GM23338 (cell line): ENCODE measurements around the gene WWC1. TPM values are rescaled to one million over a fixed set of nuclear protein-coding genes. Genes with fewer than 3 reads are reported as not detected.

Source experiments
- ATAC-seq: fragments of 200-7000 bp; cut with Tn5 transposase; 3 replicates; pipeline ENCODE4 v1.9.1; 2020
- DNase-seq: peaks from one replicate; pipeline ENCODE4 v3.0.0-alpha.2; 2015; ENCODE audit warnings: low spot score
- H2AFZ ChIP-seq: fragments of 200-600 bp; sonication (generic); 2 replicates; pipeline ENCODE4 v1.8.0; 2016; ENCODE audit warnings: antibody characterized with exemption, mild to moderate bottlenecking, moderate library complexity
- H3F3A ChIP-seq: fragments of 200-600 bp; sonication (generic); replicated peaks from 2 replicates; pipeline ENCODE4 v1.8.0; 2017; ENCODE audit warnings: antibody characterized with exemption, mixed run types, low read depth
- H3K27ac ChIP-seq: fragments of 200-600 bp; sonication (generic); 2 replicates; pipeline ENCODE4 v1.6.1; 2016; ENCODE audit warnings: low read depth
- H3K27me3 ChIP-seq: fragments of 200-600 bp; sonication (generic); 2 replicates; pipeline ENCODE4 v1.8.0; 2016; ENCODE audit warnings: mild to moderate bottlenecking, mixed run types, moderate library complexity; ENCODE audit not compliant: insufficient read depth
- H3K36me3 ChIP-seq: fragments of 200-600 bp; sonication (generic); 2 replicates; pipeline ENCODE4 v1.8.0; 2016; ENCODE audit warnings: mild to moderate bottlenecking; ENCODE audit not compliant: insufficient read depth
- H3K4me1 ChIP-seq: fragments of 200-600 bp; sonication (generic); 2 replicates; pipeline ENCODE4 v1.8.0; 2016; ENCODE audit warnings: mild to moderate bottlenecking, moderate library complexity; ENCODE audit not compliant: insufficient read depth
- H3K4me2 ChIP-seq: fragments of 200-600 bp; sonication (generic); 2 replicates; pipeline ENCODE4 v1.7.1; 2017; ENCODE audit warnings: mixed run types
- H3K4me3 ChIP-seq: fragments of 200-600 bp; sonication (generic); 2 replicates; pipeline ENCODE4 v1.6.1; 2016; ENCODE audit warnings: mixed run types
- H3K79me2 ChIP-seq: fragments of 200-600 bp; sonication (generic); replicated peaks from 2 replicates; pipeline ENCODE4 v1.8.0; 2017; ENCODE audit warnings: mild to moderate bottlenecking; ENCODE audit not compliant: insufficient read depth
- H3K9me2 ChIP-seq: fragments of 200-600 bp; sonication (generic); 2 replicates; pipeline ENCODE4 v1.8.0; 2017; ENCODE audit not compliant: insufficient read depth
- H4K20me1 ChIP-seq: fragments of 200-600 bp; sonication (generic); replicated peaks from 2 replicates; pipeline ENCODE4 v1.8.0; 2017; ENCODE audit warnings: mild to moderate bottlenecking; ENCODE audit not compliant: insufficient read depth
- H3K27ac Mint-ChIP-seq: 2 replicates; pipeline ENCODE4 v1.8.0; 2020; ENCODE audit warnings: inconsistent platforms, mild to moderate bottlenecking, moderate library complexity, mixed read lengths
- H3K27me3 Mint-ChIP-seq: 3 replicates; pipeline ENCODE4 v1.8.0; 2022; ENCODE audit warnings: low read depth, mild to moderate bottlenecking, moderate library complexity, mixed read lengths, inconsistent platforms; ENCODE audit not compliant: insufficient read depth, poor library complexity
- H3K36me3 Mint-ChIP-seq: 3 replicates; pipeline ENCODE4 v1.8.0; 2021; ENCODE audit warnings: low read depth, mild to moderate bottlenecking, inconsistent platforms, moderate library complexity, mixed read lengths
- H3K4me1 Mint-ChIP-seq: 3 replicates; pipeline ENCODE4 v1.8.0; 2020; ENCODE audit warnings: mild to moderate bottlenecking, inconsistent platforms, mixed read lengths
- H3K4me3 Mint-ChIP-seq: 3 replicates; pipeline ENCODE4 v1.8.0; 2021; ENCODE audit warnings: moderate library complexity, mild to moderate bottlenecking, inconsistent platforms, mixed read lengths
- H3K9me3 Mint-ChIP-seq: 3 replicates; pipeline ENCODE4 v1.8.0; 2020; ENCODE audit warnings: moderate library complexity, mild to moderate bottlenecking, inconsistent platforms, mixed read lengths
- CREB1 ChIP-seq: fragments of 250-450 bp; sonication (Bioruptor Pico); IDR thresholded peaks from 2 replicates; pipeline ENCODE4 v1.5.0; 2020; ENCODE audit warnings: low read depth, mild to moderate bottlenecking, moderate library complexity
- EZH2 ChIP-seq: fragments of 200-600 bp; sonication (generic); IDR thresholded peaks from one replicate; pipeline ENCODE4 v1.8.0; 2017; ENCODE audit warnings: antibody characterized with exemption, mild to moderate bottlenecking, low read depth; ENCODE audit not compliant: unreplicated experiment
- EZH2phosphoT487 ChIP-seq: fragments of 200-600 bp; sonication (generic); IDR thresholded peaks from one replicate; pipeline ENCODE4 v1.8.1; 2018; ENCODE audit warnings: antibody characterized with exemption; ENCODE audit not compliant: unreplicated experiment
- NANOG ChIP-seq: IDR thresholded peaks from 2 replicates; pipeline ENCODE4 v1.6.1; 2016; ENCODE audit warnings: antibody characterized with exemption, borderline replicate concordance
- POLR2AphosphoS5 ChIP-seq: IDR thresholded peaks from 2 replicates; pipeline ENCODE4 v1.6.1; 2016; ENCODE audit warnings: antibody characterized with exemption, low read depth
- STAT1 ChIP-seq: IDR thresholded peaks from one replicate; pipeline ENCODE4 v1.6.1; 2016; ENCODE audit warnings: antibody characterized with exemption; ENCODE audit not compliant: unreplicated experiment
- ZNF114 ChIP-seq: fragments of 250-450 bp; sonication (Bioruptor Pico); IDR thresholded peaks from 2 replicates; pipeline ENCODE4 v1.5.0; 2020; ENCODE audit warnings: mild to moderate bottlenecking, moderate library complexity
- ZNF331 ChIP-seq: fragments of 250-450 bp; sonication (Bioruptor Pico); IDR thresholded peaks from 2 replicates; pipeline ENCODE4 v1.5.0; 2020; ENCODE audit warnings: low read depth, mild to moderate bottlenecking, moderate library complexity
- polyA plus RNA-seq: library from polyadenylated mRNA; unstranded; fragments of >200 nt; fragmentation: Nextera tagmentation; extraction: Ambion mirVana; gene quantifications from 2 replicates; pipeline ENCODE4 v1.2.1, GENCODE V29; 2016
- total RNA-seq: library from RNA; depleted of rRNA; stranded (reverse); fragments of >200 nt; shearing (Covaris generic); gene quantifications from 2 replicates; pipeline ENCODE4 v1.2.3, GENCODE V29; 2014
- TF ChIP-seq, protein P1 (sequence below): fragments of 250-450 bp; sonication (Bioruptor Pico); IDR thresholded peaks from 2 replicates; pipeline ENCODE4 v1.5.0; 2020; ENCODE audit warnings: mild to moderate bottlenecking, moderate library complexity
- TF ChIP-seq, protein P2 (sequence below): IDR thresholded peaks from one replicate; pipeline ENCODE4 v1.6.1; 2018; ENCODE audit warnings: antibody characterized with exemption; ENCODE audit not compliant: unreplicated experiment
- TF ChIP-seq, protein P3 (sequence below), 2 experiments: fragments of 200-600 bp in 1 of 2; sonication (generic) in 1 of 2; conservative IDR thresholded peaks; 2 replicates each; pipeline versions ENCODE4 v1.5.1 to v1.6.1; 2016 to 2017; ENCODE audit warnings: antibody characterized with exemption in 2 of 2, low read depth in 2 of 2, mild to moderate bottlenecking in 2 of 2, moderate library complexity in 1 of 2
- TF ChIP-seq, protein P4 (sequence below): IDR thresholded peaks from 2 replicates; pipeline ENCODE4 v1.6.1; 2016; ENCODE audit warnings: antibody characterized with exemption

The WWC1 gene
- total and polyA plus RNA-seq, 2 experiments from 2014 or later = 25.4 to 27.8 TPM

DNA sequence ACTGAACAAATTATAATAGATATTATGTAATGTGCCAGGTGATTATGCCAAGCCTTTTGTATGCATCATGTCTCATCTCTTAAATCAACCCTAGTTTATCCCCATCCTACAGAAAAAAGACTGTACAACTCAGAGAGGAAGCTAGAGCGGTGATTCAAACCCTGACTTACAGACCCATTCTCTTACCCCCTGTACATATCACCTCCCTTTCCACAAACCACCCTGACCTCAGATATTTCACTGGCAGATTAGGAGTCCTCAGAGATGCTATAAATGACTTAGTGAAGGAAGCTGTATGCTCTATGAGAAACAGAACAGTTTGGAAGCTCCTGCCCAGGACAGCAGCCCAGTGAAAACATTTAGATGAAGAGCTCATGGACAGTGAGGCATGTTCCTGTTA is 115.8 kb downstream of the WWC1 start (continued):
- TF ChIP-seq, protein P1, sequence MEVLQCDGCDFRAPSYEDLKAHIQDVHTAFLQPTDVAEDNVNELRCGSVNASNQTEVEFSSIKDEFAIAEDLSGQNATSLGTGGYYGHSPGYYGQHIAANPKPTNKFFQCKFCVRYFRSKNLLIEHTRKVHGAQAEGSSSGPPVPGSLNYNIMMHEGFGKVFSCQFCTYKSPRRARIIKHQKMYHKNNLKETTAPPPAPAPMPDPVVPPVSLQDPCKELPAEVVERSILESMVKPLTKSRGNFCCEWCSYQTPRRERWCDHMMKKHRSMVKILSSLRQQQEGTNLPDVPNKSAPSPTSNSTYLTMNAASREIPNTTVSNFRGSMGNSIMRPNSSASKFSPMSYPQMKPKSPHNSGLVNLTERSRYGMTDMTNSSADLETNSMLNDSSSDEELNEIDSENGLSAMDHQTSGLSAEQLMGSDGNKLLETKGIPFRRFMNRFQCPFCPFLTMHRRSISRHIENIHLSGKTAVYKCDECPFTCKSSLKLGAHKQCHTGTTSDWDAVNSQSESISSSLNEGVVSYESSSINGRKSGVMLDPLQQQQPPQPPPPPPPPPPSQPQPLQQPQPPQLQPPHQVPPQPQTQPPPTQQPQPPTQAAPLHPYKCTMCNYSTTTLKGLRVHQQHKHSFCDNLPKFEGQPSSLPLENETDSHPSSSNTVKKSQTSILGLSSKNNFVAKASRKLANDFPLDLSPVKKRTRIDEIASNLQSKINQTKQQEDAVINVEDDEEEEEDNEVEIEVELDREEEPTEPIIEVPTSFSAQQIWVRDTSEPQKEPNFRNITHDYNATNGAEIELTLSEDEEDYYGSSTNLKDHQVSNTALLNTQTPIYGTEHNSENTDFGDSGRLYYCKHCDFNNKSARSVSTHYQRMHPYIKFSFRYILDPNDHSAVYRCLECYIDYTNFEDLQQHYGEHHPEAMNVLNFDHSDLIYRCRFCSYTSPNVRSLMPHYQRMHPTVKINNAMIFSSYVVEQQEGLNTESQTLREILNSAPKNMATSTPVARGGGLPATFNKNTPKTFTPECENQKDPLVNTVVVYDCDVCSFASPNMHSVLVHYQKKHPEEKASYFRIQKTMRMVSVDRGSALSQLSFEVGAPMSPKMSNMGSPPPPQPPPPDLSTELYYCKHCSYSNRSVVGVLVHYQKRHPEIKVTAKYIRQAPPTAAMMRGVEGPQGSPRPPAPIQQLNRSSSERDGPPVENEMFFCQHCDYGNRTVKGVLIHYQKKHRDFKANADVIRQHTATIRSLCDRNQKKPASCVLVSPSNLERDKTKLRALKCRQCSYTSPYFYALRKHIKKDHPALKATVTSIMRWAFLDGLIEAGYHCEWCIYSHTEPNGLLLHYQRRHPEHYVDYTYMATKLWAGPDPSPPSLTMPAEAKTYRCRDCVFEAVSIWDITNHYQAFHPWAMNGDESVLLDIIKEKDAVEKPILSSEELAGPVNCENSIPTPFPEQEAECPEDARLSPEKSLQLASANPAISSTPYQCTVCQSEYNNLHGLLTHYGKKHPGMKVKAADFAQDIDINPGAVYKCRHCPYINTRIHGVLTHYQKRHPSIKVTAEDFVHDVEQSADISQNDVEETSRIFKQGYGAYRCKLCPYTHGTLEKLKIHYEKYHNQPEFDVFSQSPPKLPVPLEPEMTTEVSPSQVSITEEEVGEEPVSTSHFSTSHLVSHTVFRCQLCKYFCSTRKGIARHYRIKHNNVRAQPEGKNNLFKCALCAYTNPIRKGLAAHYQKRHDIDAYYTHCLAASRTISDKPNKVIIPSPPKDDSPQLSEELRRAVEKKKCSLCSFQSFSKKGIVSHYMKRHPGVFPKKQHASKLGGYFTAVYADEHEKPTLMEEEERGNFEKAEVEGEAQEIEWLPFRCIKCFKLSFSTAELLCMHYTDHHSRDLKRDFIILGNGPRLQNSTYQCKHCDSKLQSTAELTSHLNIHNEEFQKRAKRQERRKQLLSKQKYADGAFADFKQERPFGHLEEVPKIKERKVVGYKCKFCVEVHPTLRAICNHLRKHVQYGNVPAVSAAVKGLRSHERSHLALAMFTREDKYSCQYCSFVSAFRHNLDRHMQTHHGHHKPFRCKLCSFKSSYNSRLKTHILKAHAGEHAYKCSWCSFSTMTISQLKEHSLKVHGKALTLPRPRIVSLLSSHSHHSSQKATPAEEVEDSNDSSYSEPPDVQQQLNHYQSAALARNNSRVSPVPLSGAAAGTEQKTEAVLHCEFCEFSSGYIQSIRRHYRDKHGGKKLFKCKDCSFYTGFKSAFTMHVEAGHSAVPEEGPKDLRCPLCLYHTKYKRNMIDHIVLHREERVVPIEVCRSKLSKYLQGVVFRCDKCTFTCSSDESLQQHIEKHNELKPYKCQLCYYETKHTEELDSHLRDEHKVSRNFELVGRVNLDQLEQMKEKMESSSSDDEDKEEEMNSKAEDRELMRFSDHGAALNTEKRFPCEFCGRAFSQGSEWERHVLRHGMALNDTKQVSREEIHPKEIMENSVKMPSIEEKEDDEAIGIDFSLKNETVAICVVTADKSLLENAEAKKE = no peak

DNA sequence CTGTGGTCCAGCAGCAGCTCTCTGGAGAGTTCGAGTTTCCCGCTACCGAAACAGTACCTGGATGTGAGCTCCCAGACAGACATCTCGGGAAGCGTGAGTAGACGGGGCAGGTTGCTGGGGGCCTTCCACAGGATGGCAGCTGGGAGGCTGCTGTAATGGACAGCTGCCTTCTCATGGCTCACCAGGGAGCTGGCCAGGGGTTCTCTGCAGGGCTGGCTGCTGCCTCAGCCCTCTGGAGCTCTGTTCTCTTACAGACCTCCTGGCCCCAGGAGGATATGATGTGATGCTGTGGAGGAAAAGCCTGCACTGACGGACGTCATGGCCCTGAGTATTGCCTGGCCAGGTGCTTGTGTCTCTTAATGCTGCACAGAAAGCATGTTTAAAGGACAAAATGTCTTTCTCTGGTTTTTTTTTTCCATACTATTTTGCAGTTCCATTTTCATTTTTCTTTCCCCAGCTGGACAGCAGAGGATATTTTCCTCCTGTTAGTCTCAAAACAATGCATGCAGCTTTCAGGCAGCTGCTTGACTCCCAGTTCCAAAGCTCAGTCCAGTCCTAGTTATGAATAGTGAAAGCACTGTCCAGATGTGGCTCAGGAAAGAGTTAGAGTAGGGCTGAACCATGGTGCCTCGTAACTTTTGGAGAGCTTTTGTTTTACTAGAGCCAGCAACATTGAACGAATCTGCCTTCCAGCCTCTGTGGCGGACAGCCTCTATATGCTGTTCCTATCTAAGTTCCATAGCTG is 117.3 kb downstream of the WWC1 start:
- H3K36me3 Mint-ChIP-seq = peaks cover 25% of the 10 kb centered on the region
- no peak overlapping the region for H3K4me2 ChIP-seq
- TF ChIP-seq, protein P2, sequence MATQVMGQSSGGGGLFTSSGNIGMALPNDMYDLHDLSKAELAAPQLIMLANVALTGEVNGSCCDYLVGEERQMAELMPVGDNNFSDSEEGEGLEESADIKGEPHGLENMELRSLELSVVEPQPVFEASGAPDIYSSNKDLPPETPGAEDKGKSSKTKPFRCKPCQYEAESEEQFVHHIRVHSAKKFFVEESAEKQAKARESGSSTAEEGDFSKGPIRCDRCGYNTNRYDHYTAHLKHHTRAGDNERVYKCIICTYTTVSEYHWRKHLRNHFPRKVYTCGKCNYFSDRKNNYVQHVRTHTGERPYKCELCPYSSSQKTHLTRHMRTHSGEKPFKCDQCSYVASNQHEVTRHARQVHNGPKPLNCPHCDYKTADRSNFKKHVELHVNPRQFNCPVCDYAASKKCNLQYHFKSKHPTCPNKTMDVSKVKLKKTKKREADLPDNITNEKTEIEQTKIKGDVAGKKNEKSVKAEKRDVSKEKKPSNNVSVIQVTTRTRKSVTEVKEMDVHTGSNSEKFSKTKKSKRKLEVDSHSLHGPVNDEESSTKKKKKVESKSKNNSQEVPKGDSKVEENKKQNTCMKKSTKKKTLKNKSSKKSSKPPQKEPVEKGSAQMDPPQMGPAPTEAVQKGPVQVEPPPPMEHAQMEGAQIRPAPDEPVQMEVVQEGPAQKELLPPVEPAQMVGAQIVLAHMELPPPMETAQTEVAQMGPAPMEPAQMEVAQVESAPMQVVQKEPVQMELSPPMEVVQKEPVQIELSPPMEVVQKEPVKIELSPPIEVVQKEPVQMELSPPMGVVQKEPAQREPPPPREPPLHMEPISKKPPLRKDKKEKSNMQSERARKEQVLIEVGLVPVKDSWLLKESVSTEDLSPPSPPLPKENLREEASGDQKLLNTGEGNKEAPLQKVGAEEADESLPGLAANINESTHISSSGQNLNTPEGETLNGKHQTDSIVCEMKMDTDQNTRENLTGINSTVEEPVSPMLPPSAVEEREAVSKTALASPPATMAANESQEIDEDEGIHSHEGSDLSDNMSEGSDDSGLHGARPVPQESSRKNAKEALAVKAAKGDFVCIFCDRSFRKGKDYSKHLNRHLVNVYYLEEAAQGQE = no peak
- TF ChIP-seq STAT1 = no peak
- no peak for TF ChIP-seq POLR2AphosphoS5
- TF ChIP-seq, protein P3, sequence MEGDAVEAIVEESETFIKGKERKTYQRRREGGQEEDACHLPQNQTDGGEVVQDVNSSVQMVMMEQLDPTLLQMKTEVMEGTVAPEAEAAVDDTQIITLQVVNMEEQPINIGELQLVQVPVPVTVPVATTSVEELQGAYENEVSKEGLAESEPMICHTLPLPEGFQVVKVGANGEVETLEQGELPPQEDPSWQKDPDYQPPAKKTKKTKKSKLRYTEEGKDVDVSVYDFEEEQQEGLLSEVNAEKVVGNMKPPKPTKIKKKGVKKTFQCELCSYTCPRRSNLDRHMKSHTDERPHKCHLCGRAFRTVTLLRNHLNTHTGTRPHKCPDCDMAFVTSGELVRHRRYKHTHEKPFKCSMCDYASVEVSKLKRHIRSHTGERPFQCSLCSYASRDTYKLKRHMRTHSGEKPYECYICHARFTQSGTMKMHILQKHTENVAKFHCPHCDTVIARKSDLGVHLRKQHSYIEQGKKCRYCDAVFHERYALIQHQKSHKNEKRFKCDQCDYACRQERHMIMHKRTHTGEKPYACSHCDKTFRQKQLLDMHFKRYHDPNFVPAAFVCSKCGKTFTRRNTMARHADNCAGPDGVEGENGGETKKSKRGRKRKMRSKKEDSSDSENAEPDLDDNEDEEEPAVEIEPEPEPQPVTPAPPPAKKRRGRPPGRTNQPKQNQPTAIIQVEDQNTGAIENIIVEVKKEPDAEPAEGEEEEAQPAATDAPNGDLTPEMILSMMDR (conservative IDR thresholded peaks at IDR 0.05; ENCODE audit: low read depth in 2 of 2) = no peak
- TF ChIP-seq, protein P4, sequence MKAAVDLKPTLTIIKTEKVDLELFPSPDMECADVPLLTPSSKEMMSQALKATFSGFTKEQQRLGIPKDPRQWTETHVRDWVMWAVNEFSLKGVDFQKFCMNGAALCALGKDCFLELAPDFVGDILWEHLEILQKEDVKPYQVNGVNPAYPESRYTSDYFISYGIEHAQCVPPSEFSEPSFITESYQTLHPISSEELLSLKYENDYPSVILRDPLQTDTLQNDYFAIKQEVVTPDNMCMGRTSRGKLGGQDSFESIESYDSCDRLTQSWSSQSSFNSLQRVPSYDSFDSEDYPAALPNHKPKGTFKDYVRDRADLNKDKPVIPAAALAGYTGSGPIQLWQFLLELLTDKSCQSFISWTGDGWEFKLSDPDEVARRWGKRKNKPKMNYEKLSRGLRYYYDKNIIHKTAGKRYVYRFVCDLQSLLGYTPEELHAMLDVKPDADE = no peak
- no peak for TF ChIP-seq NANOG
- no peak for TF ChIP-seq ZNF114 (CRISPR knock-in tag)
- TF ChIP-seq CREB1 (CRISPR knock-in tag) = no peak
- no peak for TF ChIP-seq ZNF331
- TF ChIP-seq EZH2phosphoT487 = no peak
- no peak for TF ChIP-seq EZH2

More for the DNA sequence above, 117.3 kb downstream of the WWC1 start:
- Mint-ChIP-seq H3K27ac (no peak overlapping the region), H3K4me3 (no peak overlapping the region), H3K27me3 (peaks cover 5% of the 10 kb centered on the region), H3K4me1 (peaks cover under 1% of the 10 kb centered on the region; the same call in 2 of the 3 replicates), H3K9me3 (no peaks in the 10 kb centered on the region)
- Histone ChIP-seq H4K20me1 (no peaks in the 10 kb centered on the region), H3K4me3 (no peak overlapping the region), H3K9me2 (no peaks in the 10 kb centered on the region), H3K27ac (no peak overlapping the region), H3K27me3 (no peaks in the 10 kb centered on the region), H2AFZ (no peak overlapping the region), H3F3A (no peaks in the 10 kb centered on the region), H3K79me2 (no peaks in the 10 kb centered on the region; the same call in 1 of the 2 replicates), H3K4me1 (no peaks in the 10 kb centered on the region; the same call in 1 of the 2 replicates), H3K36me3 (peaks cover 6% of the 10 kb centered on the region; the same call in 1 of the 2 replicates)
- ATAC-seq = no peak
- DNase-seq = no peak
